Osteoblast (primary cell): ENCODE results near the gene EPB41. TPM values are rescaled to one million over a fixed set of nuclear protein-coding genes. Genes with fewer than 3 reads are reported as not detected.
"Not testable (repeated sequence)": the region's sequence is repeated elsewhere in the genome, so short reads cannot be mapped to it uniquely, and the experiment has no call there.

Experiments used
- DNase-seq: peaks from one replicate; pipeline ENCODE4 v3.0.0; 2011; ENCODE audit warnings: low spot score, mixed read lengths; ENCODE audit not compliant: insufficient read length; ENCODE audit errors: missing footprints
- H2AFZ ChIP-seq: 2 replicates; pipeline ENCODE4 v1.6.0; 2011; ENCODE audit warnings: mild to moderate bottlenecking, low read length
- H3K27ac ChIP-seq: 2 replicates; pipeline ENCODE4 v1.5.1; 2011; ENCODE audit warnings: mild to moderate bottlenecking, low read depth, low read length, moderate library complexity
- H3K27me3 ChIP-seq: 2 replicates; pipeline ENCODE4 v1.6.0; 2012; ENCODE audit warnings: mild to moderate bottlenecking, control low read depth, inconsistent platforms, low read length, moderate library complexity; ENCODE audit not compliant: insufficient read depth
- H3K36me3 ChIP-seq: 2 replicates; pipeline ENCODE4 v1.5.1; 2011; ENCODE audit warnings: mild to moderate bottlenecking, low read length, control low read depth, moderate library complexity; ENCODE audit not compliant: insufficient read depth
- H3K4me1 ChIP-seq: 2 replicates; pipeline ENCODE4 v1.5.1; 2011; ENCODE audit warnings: mild to moderate bottlenecking, low read length, control low read depth, moderate library complexity; ENCODE audit not compliant: insufficient read depth
- H3K4me2 ChIP-seq: 2 replicates; pipeline ENCODE4 v1.6.0; 2011; ENCODE audit warnings: mild to moderate bottlenecking, low read length; ENCODE audit not compliant: insufficient read depth
- H3K4me3 ChIP-seq: fragments of 200-600 bp; sonication (generic); 3 replicates; pipeline ENCODE4 v1.5.1; 2012; ENCODE audit warnings: mild to moderate bottlenecking, low read length, inconsistent platforms; ENCODE audit not compliant: insufficient read depth
- H3K79me2 ChIP-seq: 2 replicates; pipeline ENCODE4 v1.6.0; 2012; ENCODE audit warnings: mild to moderate bottlenecking, low read length, control low read depth, inconsistent platforms; ENCODE audit not compliant: insufficient read depth
- H3K9me3 ChIP-seq: 2 replicates; pipeline ENCODE4 v1.5.1; 2011; ENCODE audit warnings: low read depth, low read length, control low read depth
- H4K20me1 ChIP-seq: 2 replicates; pipeline ENCODE4 v1.6.0; 2012; ENCODE audit warnings: mild to moderate bottlenecking, low read length, control low read depth; ENCODE audit not compliant: insufficient read depth
- CTCF ChIP-seq: IDR thresholded peaks from 2 replicates; pipeline ENCODE4 v1.5.1; 2011; ENCODE audit warnings: mild to moderate bottlenecking, low read depth, low read length, moderate library complexity; ENCODE audit errors: extremely low read depth
- total RNA-seq: library from RNA; depleted of rRNA; stranded (reverse); fragments of >200 nt; gene quantifications from 2 replicates; pipeline ENCODE4 v1.2.3, GENCODE V29; 2012

The EPB41 gene
- total RNA-seq, 1 donor, result 20.6 TPM

- H3K4me1 ChIP-seq, result no peaks in the 10 kb centered on the region
- no peaks in the 10 kb centered on the region for H3K9me3 ChIP-seq
- H3K4me2 ChIP-seq, result no peak overlapping the region
- no peaks in the 10 kb centered on the region for H3K36me3 ChIP-seq
- H3K79me2 ChIP-seq, result no peaks in the 10 kb centered on the region
- H4K20me1 ChIP-seq, result no peaks in the 10 kb centered on the region
- no peak overlapping the region for H3K27ac ChIP-seq
- no peak for DNase-seq
- H3K27me3 ChIP-seq, result no peaks in the 10 kb centered on the region
- TF ChIP-seq CTCF, result no peak
- no peak overlapping the region for H3K4me3 ChIP-seq
- H2AFZ ChIP-seq, result no peak overlapping the region
These were observed 186.1 kb downstream of the EPB41 start for GRCh38 chr1:29100487-29100886.

GRCh38 chr1:29105822-29106221 lies 191.5 kb downstream of the EPB41 start:
- no peaks in the 10 kb centered on the region for H3K9me3 ChIP-seq
- H4K20me1 ChIP-seq, result no peaks in the 10 kb centered on the region
- H3K4me1 ChIP-seq, result no peaks in the 10 kb centered on the region
- H3K36me3 ChIP-seq, result no peaks in the 10 kb centered on the region
- no peak for TF ChIP-seq CTCF
- H3K79me2 ChIP-seq, result no peaks in the 10 kb centered on the region
- no peak overlapping the region for H3K27ac ChIP-seq
- no peak overlapping the region for H3K4me3 ChIP-seq
- H3K4me2 ChIP-seq, result no peak overlapping the region
- H3K27me3 ChIP-seq, result no peaks in the 10 kb centered on the region
- H2AFZ ChIP-seq, result no peak overlapping the region
- peak; percentile 22 for DNase-seq

- not testable (repeated sequence) for H3K27ac ChIP-seq, H3K4me3 ChIP-seq, H4K20me1 ChIP-seq, H2AFZ ChIP-seq, DNase-seq, H3K4me1 ChIP-seq, H3K27me3 ChIP-seq, H3K9me3 ChIP-seq, H3K4me2 ChIP-seq, H3K36me3 ChIP-seq, H3K79me2 ChIP-seq
These were observed 193.7 kb downstream of the EPB41 start for GRCh38 chr1:29108041-29108440.

- no peaks in the 10 kb centered on the region for H3K79me2 ChIP-seq
- peak; percentile 22 for DNase-seq
- H3K4me3 ChIP-seq, result no peak overlapping the region
- H3K4me2 ChIP-seq, result no peak overlapping the region
- no peaks in the 10 kb centered on the region for H3K4me1 ChIP-seq
- no peaks in the 10 kb centered on the region for H3K9me3 ChIP-seq
- no peak overlapping the region for H3K27ac ChIP-seq
- H3K36me3 ChIP-seq, result no peaks in the 10 kb centered on the region
- no peak for TF ChIP-seq CTCF
- H4K20me1 ChIP-seq, result no peaks in the 10 kb centered on the region
- H2AFZ ChIP-seq, result no peak overlapping the region
- H3K27me3 ChIP-seq, result no peaks in the 10 kb centered on the region
These were observed 198.5 kb downstream of the EPB41 start for GRCh38 chr1:29112705-29113412.
